ENCODE measurements around the gene DOCK8.
A peak's percentile ranks its signal among the peaks of the same experiment; 100 is the strongest.

The DOCK8 gene

GRCh38 chr9:371349-371748, 156.7 kb downstream of the DOCK8 start:
- TF ChIP-seq CTCF (IDR thresholded peaks at IDR 0.05; ENCODE audit: insufficient read depth, missing control alignments), result no peak
- FAIRE-seq (peak; percentile 87), DNase-seq (ENCODE audit: insufficient read length, low spot score) (no peak)

GRCh38 chr9:372128-372527, 157.5 kb downstream of the DOCK8 start:
- FAIRE-seq (no peak), DNase-seq (ENCODE audit: insufficient read length, low spot score) (no peak)
- no peak for TF ChIP-seq CTCF (IDR thresholded peaks at IDR 0.05; ENCODE audit: insufficient read depth, missing control alignments)

GRCh38 chr9:373759-374206, 159.1 kb downstream of the DOCK8 start:
- FAIRE-seq, result peak; percentile 38
- DNase-seq (ENCODE audit: insufficient read length, low spot score), result no peak
- TF ChIP-seq CTCF (IDR thresholded peaks at IDR 0.05; ENCODE audit: insufficient read depth, missing control alignments), result no peak

- DNase-seq (ENCODE audit: insufficient read length, low spot score) (no peak), FAIRE-seq (no peak)
- no peak for TF ChIP-seq CTCF (IDR thresholded peaks at IDR 0.05; ENCODE audit: insufficient read depth, missing control alignments)
Observed at GRCh38 chr9:374736-375135, 160.1 kb downstream of the DOCK8 start.

GRCh38 chr9:376115-376514, 161.4 kb downstream of the DOCK8 start:
- no peak for TF ChIP-seq CTCF (IDR thresholded peaks at IDR 0.05; ENCODE audit: insufficient read depth, missing control alignments)
- DNase-seq (ENCODE audit: insufficient read length, low spot score) (no peak), FAIRE-seq (no peak)

GRCh38 chr9:378263-378662, 163.6 kb downstream of the DOCK8 start:
- no peak for TF ChIP-seq CTCF (IDR thresholded peaks at IDR 0.05; ENCODE audit: insufficient read depth, missing control alignments)
- FAIRE-seq, result no peak
- no peak for DNase-seq (ENCODE audit: insufficient read length, low spot score)

- no peak for TF ChIP-seq CTCF (IDR thresholded peaks at IDR 0.05; ENCODE audit: insufficient read depth, missing control alignments)
- DNase-seq (ENCODE audit: insufficient read length, low spot score), result no peak
- FAIRE-seq, result peak; percentile 79
Observed at GRCh38 chr9:382383-382782, 167.7 kb downstream of the DOCK8 start.
